Tibial nerve (tissue), 4 donors: ENCODE measurements around the gene PLPP4. TPM values are rescaled to one million over a fixed set of nuclear protein-coding genes. Genes with fewer than 3 reads are reported as not detected.

Experiments used
- DNase-seq, 2 donors: peaks; one replicate each; pipeline ENCODE4 v3.0.0-alpha.2; 2019; ENCODE audit warnings: low spot score in 2 of 2
- H3K27ac ChIP-seq, 4 donors: fragments of 200-600 bp; sonication (generic) in 3 of 4; one replicate each; pipeline ENCODE4 v1.5.1; 2017 to 2019; ENCODE audit warnings: mild to moderate bottlenecking in 1 of 4
- H3K27me3 ChIP-seq, 2 donors: fragments of 200-600 bp; sonication (generic) in 1 of 2; one replicate each; pipeline versions ENCODE4 v1.5.1 to v1.6.0; 2017 to 2019
- H3K36me3 ChIP-seq, 3 donors: fragments of 200-600 bp; sonication (generic); one replicate each; pipeline ENCODE4 v1.5.1; 2018 to 2019
- H3K4me1 ChIP-seq, 4 donors: fragments of 200-600 bp; sonication (generic) in 3 of 4; one replicate each; pipeline ENCODE4 v1.5.1; 2017 to 2019
- H3K4me3 ChIP-seq, 4 donors: fragments of 200-600 bp; sonication (generic) in 3 of 4; one replicate each; pipeline ENCODE4 v1.5.1; 2017 to 2019; ENCODE audit warnings: mild to moderate bottlenecking in 1 of 4, moderate library complexity in 1 of 4
- H3K9me3 ChIP-seq, 4 donors: fragments of 200-600 bp; sonication (generic) in 3 of 4; one replicate each; pipeline ENCODE4 v1.5.1; 2017 to 2019
- EP300 ChIP-seq, 2 donors: sonication (generic); formaldehyde crosslinking; IDR thresholded peaks; one replicate each; pipeline ENCODE4 v1.6.1; 2017; ENCODE audit warnings: antibody characterized with exemption in 2 of 2, mild to moderate bottlenecking in 1 of 2
- POLR2A ChIP-seq, 2 donors: fragments of 450-650 bp; IDR thresholded peaks; one replicate each; pipeline ENCODE4 v1.6.1; 2017; ENCODE audit warnings: antibody characterized with exemption in 2 of 2, mild to moderate bottlenecking in 2 of 2, moderate library complexity in 2 of 2
- WGBS, 2 donors: methylation state at CpG; one replicate each; pipeline ENCODE4 v1.1.5; 2018; 5-methylcytosine and 5-hydroxymethylcytosine counted together
- total RNA-seq, 4 donors: library from RNA; depleted of rRNA; stranded (reverse); fragments of >200 nt; gene quantifications; one replicate each; pipeline ENCODE4 v1.1.0, GENCODE V29; 2016
- TF ChIP-seq, protein P1 (sequence below), 5 experiments: fragments of 200-600 bp in 3 of 5; fragments of 450-650 bp in 2 of 5; sonication (generic) in 3 of 5; IDR thresholded peaks; one replicate each; pipeline ENCODE4 v1.5.1; 2016 to 2019; ENCODE audit warnings: antibody characterized with exemption in 5 of 5, mild to moderate bottlenecking in 3 of 5, moderate library complexity in 2 of 5

The PLPP4 gene
- total RNA-seq, 4 donors from 2014 or later, result not detected

- no peak overlapping the region for H3K4me3 ChIP-seq
- WGBS, 2 donors, result 74% methylated on average over 16 of the region's 16 CpGs
- no peaks in the 10 kb centered on the region for H3K9me3 ChIP-seq
- H3K4me1 ChIP-seq, result no peaks in the 10 kb centered on the region
- no peak for DNase-seq
- no peaks in the 10 kb centered on the region for H3K27me3 ChIP-seq
- TF ChIP-seq, protein P1, sequence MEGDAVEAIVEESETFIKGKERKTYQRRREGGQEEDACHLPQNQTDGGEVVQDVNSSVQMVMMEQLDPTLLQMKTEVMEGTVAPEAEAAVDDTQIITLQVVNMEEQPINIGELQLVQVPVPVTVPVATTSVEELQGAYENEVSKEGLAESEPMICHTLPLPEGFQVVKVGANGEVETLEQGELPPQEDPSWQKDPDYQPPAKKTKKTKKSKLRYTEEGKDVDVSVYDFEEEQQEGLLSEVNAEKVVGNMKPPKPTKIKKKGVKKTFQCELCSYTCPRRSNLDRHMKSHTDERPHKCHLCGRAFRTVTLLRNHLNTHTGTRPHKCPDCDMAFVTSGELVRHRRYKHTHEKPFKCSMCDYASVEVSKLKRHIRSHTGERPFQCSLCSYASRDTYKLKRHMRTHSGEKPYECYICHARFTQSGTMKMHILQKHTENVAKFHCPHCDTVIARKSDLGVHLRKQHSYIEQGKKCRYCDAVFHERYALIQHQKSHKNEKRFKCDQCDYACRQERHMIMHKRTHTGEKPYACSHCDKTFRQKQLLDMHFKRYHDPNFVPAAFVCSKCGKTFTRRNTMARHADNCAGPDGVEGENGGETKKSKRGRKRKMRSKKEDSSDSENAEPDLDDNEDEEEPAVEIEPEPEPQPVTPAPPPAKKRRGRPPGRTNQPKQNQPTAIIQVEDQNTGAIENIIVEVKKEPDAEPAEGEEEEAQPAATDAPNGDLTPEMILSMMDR (IDR thresholded peaks at IDR 0.05), result no peak
- no peak for TF ChIP-seq EP300 (IDR thresholded peaks at IDR 0.05)
- no peak for TF ChIP-seq POLR2A (IDR thresholded peaks at IDR 0.05)
- no peaks in the 10 kb centered on the region for H3K36me3 ChIP-seq
- H3K27ac ChIP-seq, result no peak overlapping the region
Measured at GRCh38 chr10:120580918-120581895, 124.2 kb downstream of the PLPP4 start.

- Histone ChIP-seq H3K4me3 (no peak overlapping the region), H3K36me3 (no peaks in the 10 kb centered on the region), H3K27me3 (no peaks in the 10 kb centered on the region), H3K9me3 (no peaks in the 10 kb centered on the region), H3K4me1 (no peaks in the 10 kb centered on the region), H3K27ac (no peak overlapping the region)
- TF ChIP-seq, protein P1 (IDR thresholded peaks at IDR 0.05), result no peak
- TF ChIP-seq EP300 (IDR thresholded peaks at IDR 0.05) (no peak), POLR2A (IDR thresholded peaks at IDR 0.05) (no peak)
- no peak for DNase-seq
- WGBS, 2 donors, result 64 to 65% methylated on average over 2 of the region's 2 CpGs
Measured at GRCh38 chr10:120582753-120583152, 125.7 kb downstream of the PLPP4 start.

DNA sequence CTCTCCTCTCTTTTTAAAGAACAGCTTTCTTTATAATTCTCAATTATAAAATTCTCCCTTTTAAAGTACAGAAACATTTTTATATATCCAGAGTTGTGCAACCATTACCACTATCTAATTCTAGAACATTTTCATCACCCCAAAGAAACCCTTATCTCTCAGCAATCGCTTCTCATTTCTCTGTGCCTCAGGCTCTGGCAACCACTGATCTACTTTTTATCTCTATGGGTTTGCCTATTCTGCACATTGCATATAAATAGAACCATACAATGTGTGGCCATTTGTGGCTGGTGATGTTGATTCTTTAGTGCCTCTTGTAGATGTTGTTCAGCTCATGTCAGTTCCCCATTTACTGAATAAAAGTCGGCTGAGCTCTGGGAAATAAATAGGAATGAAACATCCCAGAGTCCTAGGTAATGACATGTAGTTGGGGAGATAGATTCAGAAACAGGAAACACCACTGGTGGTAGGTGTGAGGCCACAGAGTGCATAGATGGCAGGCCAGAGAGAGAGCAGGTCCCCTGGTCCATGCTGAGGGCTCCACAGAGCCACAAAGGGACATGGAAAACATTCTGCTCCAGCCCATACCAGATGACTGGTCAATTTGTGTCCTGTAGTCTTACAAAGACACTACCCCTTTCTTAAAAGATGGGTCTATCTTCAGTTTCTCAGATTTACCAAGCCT lies 126.5 kb downstream of the PLPP4 start:
- H3K27ac ChIP-seq, result no peak overlapping the region
- no peaks in the 10 kb centered on the region for H3K27me3 ChIP-seq
- no peak overlapping the region for H3K4me3 ChIP-seq
- H3K4me1 ChIP-seq, result no peaks in the 10 kb centered on the region
- no peak for DNase-seq
- no peaks in the 10 kb centered on the region for H3K36me3 ChIP-seq
- no peak for TF ChIP-seq POLR2A (IDR thresholded peaks at IDR 0.05)
- TF ChIP-seq, protein P1 (IDR thresholded peaks at IDR 0.05), result no peak
- 84 to 93% methylated on average over 2 of the region's 2 CpGs for WGBS, 2 donors
- H3K9me3 ChIP-seq, result no peaks in the 10 kb centered on the region

GRCh38 chr10:120584786-120585185 lies 127.8 kb downstream of the PLPP4 start:
- 19 to 30% methylated on average over 1 of the region's 1 CpG for WGBS, 2 donors
- DNase-seq, result no peak
- Histone ChIP-seq H3K4me1 (no peaks in the 10 kb centered on the region), H3K36me3 (no peaks in the 10 kb centered on the region), H3K27me3 (no peaks in the 10 kb centered on the region), H3K4me3 (no peak overlapping the region), H3K9me3 (no peaks in the 10 kb centered on the region), H3K27ac (no peak overlapping the region)
- no peak for TF ChIP-seq POLR2A (IDR thresholded peaks at IDR 0.05)
- no peak for TF ChIP-seq EP300 (IDR thresholded peaks at IDR 0.05)
- TF ChIP-seq, protein P1 (IDR thresholded peaks at IDR 0.05), result no peak

DNA sequence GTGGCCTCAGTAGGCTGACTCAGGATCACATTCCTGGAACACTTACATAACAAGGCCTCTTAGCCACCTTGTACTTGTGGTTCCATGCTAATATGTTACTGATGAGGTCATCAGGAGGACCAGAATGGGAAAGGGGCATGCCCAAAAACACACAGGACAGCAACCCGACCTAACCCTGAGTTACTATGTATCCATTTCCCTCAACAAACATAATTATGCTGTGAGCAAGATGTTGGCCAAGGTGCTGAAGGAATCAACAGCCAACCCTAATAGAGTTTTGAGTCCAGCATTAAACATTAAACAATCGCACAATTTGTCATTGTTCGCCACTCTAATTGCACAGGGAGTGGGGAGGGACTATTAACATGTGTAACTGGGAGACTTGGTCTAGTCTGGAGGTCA lies 129.4 kb downstream of the PLPP4 start:
- no peak for DNase-seq
- H3K27ac ChIP-seq, result no peak overlapping the region
- H3K9me3 ChIP-seq, result no peaks in the 10 kb centered on the region
- WGBS, 2 donors, result 61 to 69% methylated on average over 3 of the region's 3 CpGs
- no peaks in the 10 kb centered on the region for H3K27me3 ChIP-seq
- TF ChIP-seq, protein P1 (IDR thresholded peaks at IDR 0.05), result no peak
- TF ChIP-seq POLR2A (IDR thresholded peaks at IDR 0.05) (no peak), EP300 (IDR thresholded peaks at IDR 0.05) (no peak)
- no peaks in the 10 kb centered on the region for H3K36me3 ChIP-seq
- no peaks in the 10 kb centered on the region for H3K4me1 ChIP-seq
- no peak overlapping the region for H3K4me3 ChIP-seq
